GM18907 (cell line): Measurements from ENCODE around the gene FAM110A.
"Not testable (repeated sequence)": the region's sequence is repeated elsewhere in the genome, so short reads cannot be mapped to it uniquely, and the experiment has no call there.

ENCODE experiments used
- ATAC-seq: cut with Tn5 transposase; IDR thresholded peaks from one replicate; pipeline ENCODE4 v1.9.1; 2021; ENCODE audit warnings: mild to moderate bottlenecking, moderate library complexity; ENCODE audit not compliant: unreplicated experiment

FAM110A gene

GRCh38 chr20:833450-834150 is at the start of gene FAM110A:
Gene FAM110A (plus strand): TSS chr20:833715. CDS start chr20:844805, 11,090 bp downstream.
- ATAC-seq, result peak; percentile 94

DNA sequence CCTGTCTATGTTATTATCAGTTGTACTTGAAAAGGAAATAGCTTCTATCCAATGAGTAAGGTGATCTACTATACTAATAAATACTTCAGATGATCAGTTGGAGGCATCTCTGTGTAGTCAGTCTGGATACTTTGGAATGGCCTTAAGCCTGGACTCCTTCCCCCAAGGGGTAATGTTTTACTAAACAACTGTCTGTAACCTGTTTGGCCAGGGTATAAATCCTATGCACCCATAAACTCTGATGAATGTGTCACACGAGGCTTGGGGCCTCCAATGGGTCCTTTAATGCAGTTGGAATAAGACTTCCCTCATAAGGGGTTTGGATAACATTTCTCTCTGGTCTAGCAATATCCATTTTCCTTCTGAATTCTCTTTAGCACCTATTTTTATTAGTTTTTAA is 45.7 kb upstream of the FAM110A start:
- no peak for ATAC-seq

DNA sequence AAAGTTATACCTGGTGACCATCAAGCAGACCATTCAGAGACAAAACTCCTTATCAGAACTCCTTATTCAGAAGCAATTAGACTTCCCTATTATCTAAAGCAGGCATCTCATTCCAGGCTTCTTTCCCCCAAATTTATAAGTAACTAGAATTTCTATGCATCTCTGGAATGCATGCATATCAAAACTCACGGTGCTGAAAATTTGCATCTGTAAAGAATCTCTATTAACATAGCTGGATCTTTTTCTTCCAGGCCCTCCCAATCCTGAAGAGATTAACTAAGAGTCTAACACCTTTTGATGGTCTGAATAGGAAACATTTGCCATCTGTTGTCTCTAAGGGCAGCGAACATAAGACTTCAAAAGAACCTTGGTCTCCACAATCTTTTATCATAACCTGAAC is 42.5 kb upstream of the FAM110A start:
- no peak for ATAC-seq

DNA sequence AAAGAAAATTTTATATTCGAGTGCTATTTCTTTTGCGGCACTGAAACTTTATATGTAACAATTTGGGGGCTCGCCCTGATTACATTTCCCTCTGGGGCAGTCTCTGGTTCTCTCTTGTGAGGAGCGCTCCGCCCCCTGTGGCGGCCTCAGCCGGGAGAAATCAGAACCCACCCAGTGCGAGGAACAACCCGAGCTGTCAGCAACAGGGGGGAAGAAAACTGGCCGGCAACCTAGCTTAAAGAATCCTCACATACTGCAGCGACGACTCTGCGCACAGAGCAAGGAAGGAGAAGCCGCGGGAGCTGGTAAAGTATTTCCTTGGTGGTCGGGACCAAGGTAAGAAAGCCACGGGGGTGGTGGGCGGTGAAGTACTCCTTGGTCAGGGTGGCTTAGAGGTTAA is 41.3 kb upstream of the FAM110A start:
- no peak for ATAC-seq

- no peak for ATAC-seq
These were observed 36.6 kb upstream of the FAM110A start for GRCh38 chr20:796921-797320.

DNA sequence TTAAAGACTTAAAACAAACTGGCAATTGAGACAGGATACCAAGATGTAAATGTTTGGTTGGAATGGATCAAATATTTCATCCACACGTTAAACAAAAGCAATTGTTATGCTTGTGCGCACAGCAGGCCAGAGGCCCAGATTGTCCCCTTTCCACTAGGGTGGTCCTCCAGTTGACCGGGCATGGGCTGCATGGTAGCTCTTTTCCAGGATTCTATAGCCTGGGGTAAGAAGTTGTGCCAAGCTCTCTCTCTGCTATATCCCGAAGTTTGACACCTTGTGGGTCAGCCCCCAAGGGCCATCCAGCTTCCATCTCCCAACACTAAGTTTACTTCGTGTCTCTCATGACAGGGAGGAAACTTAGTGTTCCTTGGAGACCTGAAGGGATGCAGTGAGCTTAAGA is 34.8 kb upstream of the FAM110A start:
- ATAC-seq, result not testable (repeated sequence)

DNA sequence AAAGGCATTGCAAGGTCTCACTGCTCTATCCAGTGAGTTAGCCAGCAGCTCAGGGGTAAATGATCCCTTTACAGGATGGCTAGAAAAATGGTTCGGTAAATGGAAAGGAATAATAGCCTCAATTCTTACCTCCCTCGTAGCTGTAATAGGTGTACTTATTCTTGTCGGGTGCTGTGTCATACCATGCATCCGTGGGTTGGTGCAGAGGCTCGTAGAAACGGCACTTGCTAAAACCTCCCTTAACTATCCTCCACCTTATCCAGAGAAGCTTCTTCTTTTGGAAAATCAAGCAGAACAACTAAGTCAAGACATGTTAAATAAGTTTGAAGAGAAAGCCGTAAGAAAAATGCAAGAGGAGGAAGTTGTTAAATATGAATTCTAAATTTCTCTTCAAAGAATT is 33.5 kb upstream of the FAM110A start:
- not testable (repeated sequence) for ATAC-seq

DNA sequence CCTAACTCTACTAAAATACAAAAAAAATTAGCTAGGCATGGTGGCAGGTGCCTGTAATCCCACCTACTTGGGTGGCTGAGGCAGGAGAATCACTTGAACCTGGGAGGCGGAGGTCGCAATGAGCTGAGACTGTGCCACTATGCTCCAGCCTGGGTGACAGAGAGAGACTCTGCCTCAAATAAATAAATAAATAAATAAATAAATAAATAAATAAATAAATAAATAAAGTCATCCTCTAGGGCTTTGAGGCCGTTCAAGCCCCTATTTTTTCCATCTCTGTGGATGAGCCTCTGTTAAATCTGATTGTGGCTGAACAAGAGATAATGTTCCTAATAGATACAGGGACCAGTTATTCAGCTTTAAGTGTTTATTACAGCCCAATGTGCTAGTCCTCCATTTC is 31.8 kb upstream of the FAM110A start:
- ATAC-seq, result no peak

DNA sequence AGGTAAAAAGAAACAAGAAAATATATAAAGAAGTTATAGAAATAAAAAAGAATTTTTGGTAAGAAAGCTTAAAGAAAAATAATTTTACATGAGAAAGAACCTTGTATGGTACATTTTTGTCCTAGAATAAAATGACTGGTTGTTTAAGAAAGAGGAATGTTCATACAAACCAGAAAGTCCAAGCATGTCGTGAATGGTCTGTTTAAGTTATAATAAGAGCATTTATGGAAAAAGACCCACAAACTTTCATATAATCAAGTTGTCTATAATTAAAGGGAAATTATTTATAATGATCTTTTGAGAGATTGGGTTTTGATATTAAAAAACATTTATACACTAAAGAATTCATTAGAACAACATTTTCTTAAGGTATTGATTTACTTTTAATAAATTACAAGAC is 27.8 kb upstream of the FAM110A start:
- ATAC-seq, result no peak

DNA sequence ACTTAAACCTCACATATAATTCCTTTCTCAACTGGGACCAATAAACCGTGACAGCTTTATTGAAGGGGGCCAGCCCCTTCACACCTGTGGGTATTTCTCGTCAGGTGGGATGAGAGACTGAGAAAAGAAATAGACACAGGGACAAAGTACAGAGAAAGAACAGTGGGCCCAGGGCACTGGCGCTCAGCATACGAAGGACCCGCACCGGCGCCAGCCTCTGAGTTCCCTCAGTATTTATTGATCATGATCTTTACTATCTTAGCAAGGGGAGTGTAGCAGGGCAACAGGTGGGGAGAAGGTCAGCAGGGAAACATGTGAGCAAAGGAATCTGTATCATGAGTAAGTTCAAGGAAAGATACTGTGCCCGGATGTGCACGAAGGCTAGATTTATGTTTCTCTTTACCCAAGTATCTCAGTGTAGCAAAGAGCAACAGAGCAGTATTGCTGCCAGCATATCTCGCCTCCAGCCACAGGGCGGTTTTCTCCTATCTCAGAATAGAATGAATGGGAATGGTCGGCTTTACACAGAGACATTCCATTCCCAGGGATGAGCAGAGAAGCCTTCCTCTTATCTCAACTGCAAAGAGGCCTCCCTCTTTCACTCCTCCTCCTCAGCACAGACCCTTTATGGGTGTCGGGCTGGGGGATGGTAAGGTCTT is 21.6 kb upstream of the FAM110A start:
- ATAC-seq, result not testable (repeated sequence)

DNA sequence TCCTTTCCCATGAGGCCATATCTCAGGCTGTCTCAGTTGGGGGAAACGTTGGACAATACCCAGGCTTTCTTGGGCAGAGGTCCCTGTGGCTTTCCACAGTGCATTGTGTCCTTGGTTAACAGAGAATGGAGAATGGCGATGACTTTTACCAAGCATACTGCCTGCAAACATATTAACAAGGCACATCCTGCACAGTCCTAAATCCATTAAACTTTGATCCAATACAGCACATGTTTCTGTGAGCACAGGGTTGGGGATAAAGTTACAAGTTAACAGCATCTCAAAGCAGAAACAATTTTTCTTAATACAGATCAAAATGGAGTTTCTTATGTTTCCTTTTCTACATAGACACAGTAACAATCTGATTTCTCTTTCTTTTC is 21.1 kb upstream of the FAM110A start:
- ATAC-seq, result not testable (repeated sequence)

DNA sequence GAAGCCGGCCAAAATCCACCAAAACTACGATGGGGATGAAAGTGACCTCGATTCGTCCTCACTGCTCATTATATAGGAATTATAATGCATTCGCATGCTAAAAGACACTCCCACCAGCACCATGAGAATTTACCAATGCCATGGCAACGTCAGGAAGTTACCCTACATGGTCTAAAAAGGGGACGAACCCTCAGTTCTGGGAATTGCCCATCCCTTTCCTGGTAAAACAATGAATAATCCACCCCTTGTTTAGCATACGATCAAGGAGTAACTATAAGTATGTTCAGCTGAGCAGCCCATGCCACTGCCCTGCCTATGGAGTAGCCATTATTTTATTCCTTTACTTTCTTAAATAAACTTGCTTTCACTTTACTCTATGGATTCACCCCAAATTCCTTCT is 20.1 kb upstream of the FAM110A start:
- ATAC-seq, result no peak

DNA sequence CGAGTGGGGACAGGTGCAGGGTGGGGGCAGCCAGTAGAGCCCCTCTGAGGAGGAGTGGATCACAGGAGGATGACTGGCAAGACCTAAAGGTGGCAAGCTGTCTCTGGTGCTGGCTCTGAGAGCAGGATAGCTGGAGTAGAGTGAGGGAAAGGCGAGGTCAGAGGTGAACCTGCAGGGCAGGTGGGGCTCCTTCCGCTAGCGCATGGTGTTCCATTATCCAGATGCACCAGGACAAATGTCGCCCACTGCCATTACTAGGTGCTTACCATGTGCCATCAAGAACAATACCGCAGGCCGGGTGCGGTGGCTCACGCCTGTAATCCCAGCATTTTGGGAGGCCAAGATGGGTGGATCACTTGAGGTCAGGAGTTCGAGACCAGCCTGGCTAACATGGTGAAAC is 18.3 kb upstream of the FAM110A start:
- ATAC-seq, result no peak

- ATAC-seq, result no peak
These were observed 17.5 kb upstream of the FAM110A start for GRCh38 chr20:815914-816606.

- no peak for ATAC-seq
These were observed 15.4 kb upstream of the FAM110A start for GRCh38 chr20:818001-818664.

- ATAC-seq, result no peak
These were observed 13.7 kb upstream of the FAM110A start for GRCh38 chr20:819680-820322.

DNA sequence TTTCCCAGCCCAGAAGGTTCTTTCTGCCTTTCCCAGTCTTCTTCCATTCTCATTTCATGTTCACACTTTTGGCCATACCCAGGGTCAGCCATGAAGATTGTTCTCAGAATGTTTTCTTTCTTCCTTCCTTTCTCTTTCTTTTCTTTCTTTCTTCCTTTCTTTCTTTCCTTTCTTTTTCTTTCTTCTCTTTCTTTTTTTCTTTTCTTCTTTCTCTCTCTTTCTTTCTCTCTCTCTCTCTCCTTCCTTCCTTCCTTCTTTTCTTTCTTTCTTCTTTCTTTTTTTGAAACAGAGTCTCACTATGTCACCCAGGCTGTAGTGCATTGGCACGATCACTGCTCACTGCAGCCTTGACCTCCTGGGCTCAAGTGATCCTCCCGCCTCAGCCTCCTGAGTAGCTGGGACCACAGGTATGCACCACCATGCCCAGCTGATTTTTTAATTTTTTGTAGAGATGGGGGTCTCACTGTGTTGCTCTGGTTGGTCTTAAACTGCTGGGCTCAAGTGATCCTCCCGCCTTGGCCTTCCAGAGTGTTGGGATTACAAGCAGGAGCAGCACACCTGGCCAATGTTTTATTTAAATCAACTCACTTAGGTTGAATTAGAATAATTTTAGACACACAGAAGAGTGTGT is 13.1 kb upstream of the FAM110A start:
- no peak for ATAC-seq

- no peak for ATAC-seq
These were observed 12.3 kb upstream of the FAM110A start for GRCh38 chr20:821046-821730.

GRCh38 chr20:821731-822065 is 11.8 kb upstream of the FAM110A start:
- ATAC-seq, result no peak
